ENCODE results near the gene TRIM33. TPM values are rescaled to one million over a fixed set of nuclear protein-coding genes. Genes with fewer than 3 reads are reported as not detected.

TRIM33 gene
- total RNA-seq, 6 donors from 2014 or later, result 27.9 to 92.2 (median 40.6) TPM

- Histone ChIP-seq H3K4me1 (peaks cover 43 to 57% (median 50%) of the 10 kb centered on the region in 4 donors), H3K9me3 (no peaks in the 10 kb centered on the region), H3K36me3 (peaks cover 0 to 3% (median 0%) of the 10 kb centered on the region in 4 donors), H3K4me3 (peak overlapping the region; percentile 72 to 96 (median 90)), H3K27ac (peak overlapping the region; percentile 93 to 99 (median 97)), H3K27me3 (no peaks in the 10 kb centered on the region)
- no peak for TF ChIP-seq EP300 (IDR thresholded peaks at IDR 0.05)
- no peak for TF ChIP-seq POLR2A (IDR thresholded peaks at IDR 0.05)
- TF ChIP-seq CTCF (IDR thresholded peaks at IDR 0.05), result no peak
- TF ChIP-seq POLR2AphosphoS5 (IDR thresholded peaks at IDR 0.05), result no peak
- no peak for ATAC-seq (ENCODE audit: low FRiP score in 2 of 2)
- WGBS, 2 donors, result 2 to 3% methylated on average over 9 of the region's 9 CpGs
- DNase-seq, result no peak
These were observed 1.3 kb downstream of the TRIM33 start for GRCh38 chr1:114509596-114510273.

- peaks cover 52 to 69% (median 58%) of the 10 kb centered on the region in 4 donors for H3K4me1 ChIP-seq
- no peak overlapping the region for H3K4me3 ChIP-seq
- no peak for ATAC-seq (ENCODE audit: low FRiP score in 2 of 2)
These were observed 2.6 kb downstream of the TRIM33 start for GRCh38 chr1:114508386-114508898.

GRCh38 chr1:114507513-114507912, 3.5 kb downstream of the TRIM33 start:
- Histone ChIP-seq H3K27me3 (no peaks in the 10 kb centered on the region), H3K36me3 (peaks cover 0 to 3% (median 0%) of the 10 kb centered on the region in 4 donors), H3K9me3 (no peaks in the 10 kb centered on the region), H3K4me1 (peaks cover 56 to 72% (median 58%) of the 10 kb centered on the region in 4 donors), H3K27ac (peak overlapping the region in 1 of 4 donors; percentile 40), H3K4me3 (no peak overlapping the region)
- ATAC-seq (ENCODE audit: low FRiP score in 2 of 2) (no peak), DNase-seq (no peak)
- TF ChIP-seq EP300 (IDR thresholded peaks at IDR 0.05) (no peak), POLR2AphosphoS5 (IDR thresholded peaks at IDR 0.05) (no peak), CTCF (IDR thresholded peaks at IDR 0.05) (no peak), POLR2A (IDR thresholded peaks at IDR 0.05) (no peak)
- 50 to 54% methylated on average over 3 of the region's 3 CpGs for WGBS, 2 donors

More at GRCh38 chr1:114508386-114508898, 2.6 kb downstream of the TRIM33 start:
- no peak for DNase-seq
- Histone ChIP-seq H3K9me3 (no peaks in the 10 kb centered on the region), H3K27ac (peak overlapping the region in 1 of 4 donors; percentile 40), H3K36me3 (peaks cover 0 to 3% (median 0%) of the 10 kb centered on the region in 4 donors), H3K27me3 (no peaks in the 10 kb centered on the region)
- TF ChIP-seq CTCF (IDR thresholded peaks at IDR 0.05), result no peak
- no peak for TF ChIP-seq POLR2A (IDR thresholded peaks at IDR 0.05)
- no peak for TF ChIP-seq EP300 (IDR thresholded peaks at IDR 0.05)
- WGBS, 2 donors, result 63 to 76% methylated on average over 2 of the region's 2 CpGs

- TF ChIP-seq POLR2AphosphoS5 (IDR thresholded peaks at IDR 0.05), result no peak
- TF ChIP-seq EP300 (IDR thresholded peaks at IDR 0.05), result no peak
- TF ChIP-seq POLR2A (IDR thresholded peaks at IDR 0.05), result no peak
- TF ChIP-seq CTCF (IDR thresholded peaks at IDR 0.05), result no peak
- Histone ChIP-seq H3K9me3 (no peaks in the 10 kb centered on the region), H3K27ac (peak overlapping the region in 2 of 4 donors; percentile 37 to 54), H3K4me3 (no peak overlapping the region), H3K4me1 (peaks cover 53 to 64% (median 57%) of the 10 kb centered on the region in 4 donors), H3K36me3 (peaks cover 0 to 3% (median 0%) of the 10 kb centered on the region in 4 donors), H3K27me3 (no peaks in the 10 kb centered on the region)
- WGBS, 2 donors, result 38 to 43% methylated on average over 2 of the region's 2 CpGs
- peak; percentile 59 to 84 for ATAC-seq (ENCODE audit: low FRiP score in 2 of 2)
- peak in 1 of 2 donors; percentile 24 for DNase-seq
These were observed 5.8 kb downstream of the TRIM33 start for GRCh38 chr1:114505148-114505561.
